Left hindlimb (tissue), 1 donor: Measurements from ENCODE around the gene STK17A.

Experiments used
- DNase-seq: peaks from one replicate; pipeline ENCODE4 v3.0.0-alpha.2; 2018

STK17A gene

GRCh38 chr7:43582503-43583423 lies at the start of gene STK17A:
Gene STK17A, plus strand, starts transcription at chr7:43583108. Its CDS starts 136 bp downstream, at chr7:43583244.
- peak; percentile 95 for DNase-seq

- DNase-seq, result no peak
Observed at GRCh38 chr7:43533801-43534479, 49.0 kb upstream of the STK17A start.

- no peak for DNase-seq
Observed at GRCh38 chr7:43535031-43535451, 47.9 kb upstream of the STK17A start.

GRCh38 chr7:43535810-43536585 lies 46.9 kb upstream of the STK17A start:
- DNase-seq, result no peak

GRCh38 chr7:43536773-43537172 lies 46.1 kb upstream of the STK17A start:
- no peak for DNase-seq

- no peak for DNase-seq
Observed at GRCh38 chr7:43537765-43538403, 45.0 kb upstream of the STK17A start.

GRCh38 chr7:43538404-43538771 lies 44.5 kb upstream of the STK17A start:
- no peak for DNase-seq

GRCh38 chr7:43540471-43540870 lies 42.4 kb upstream of the STK17A start:
- DNase-seq, result no peak

GRCh38 chr7:43542716-43543115 lies 40.2 kb upstream of the STK17A start:
- no peak for DNase-seq

GRCh38 chr7:43546231-43546630 lies 36.7 kb upstream of the STK17A start:
- DNase-seq, result no peak

GRCh38 chr7:43550427-43550826 lies 32.5 kb upstream of the STK17A start:
- no peak for DNase-seq

- no peak for DNase-seq
Observed at GRCh38 chr7:43552122-43552521, 30.8 kb upstream of the STK17A start.

GRCh38 chr7:43553999-43554398 lies 28.9 kb upstream of the STK17A start:
- no peak for DNase-seq

- no peak for DNase-seq
Observed at GRCh38 chr7:43554423-43554822, 28.5 kb upstream of the STK17A start.

- no peak for DNase-seq
Observed at GRCh38 chr7:43557831-43558495, 24.9 kb upstream of the STK17A start.

- DNase-seq, result no peak
Observed at GRCh38 chr7:43559171-43559945, 23.6 kb upstream of the STK17A start.

GRCh38 chr7:43559946-43560335 lies 23.0 kb upstream of the STK17A start:
- no peak for DNase-seq

- DNase-seq, result no peak
Observed at GRCh38 chr7:43560742-43561330, 22.1 kb upstream of the STK17A start.

- DNase-seq, result no peak
Observed at GRCh38 chr7:43562383-43562782, 20.5 kb upstream of the STK17A start.

GRCh38 chr7:43565786-43566185 lies 17.1 kb upstream of the STK17A start:
- DNase-seq, result no peak

GRCh38 chr7:43568529-43568928 lies 14.4 kb upstream of the STK17A start:
- DNase-seq, result no peak
